ENCODE data around the gene PAPPA.

The PAPPA gene

DNA sequence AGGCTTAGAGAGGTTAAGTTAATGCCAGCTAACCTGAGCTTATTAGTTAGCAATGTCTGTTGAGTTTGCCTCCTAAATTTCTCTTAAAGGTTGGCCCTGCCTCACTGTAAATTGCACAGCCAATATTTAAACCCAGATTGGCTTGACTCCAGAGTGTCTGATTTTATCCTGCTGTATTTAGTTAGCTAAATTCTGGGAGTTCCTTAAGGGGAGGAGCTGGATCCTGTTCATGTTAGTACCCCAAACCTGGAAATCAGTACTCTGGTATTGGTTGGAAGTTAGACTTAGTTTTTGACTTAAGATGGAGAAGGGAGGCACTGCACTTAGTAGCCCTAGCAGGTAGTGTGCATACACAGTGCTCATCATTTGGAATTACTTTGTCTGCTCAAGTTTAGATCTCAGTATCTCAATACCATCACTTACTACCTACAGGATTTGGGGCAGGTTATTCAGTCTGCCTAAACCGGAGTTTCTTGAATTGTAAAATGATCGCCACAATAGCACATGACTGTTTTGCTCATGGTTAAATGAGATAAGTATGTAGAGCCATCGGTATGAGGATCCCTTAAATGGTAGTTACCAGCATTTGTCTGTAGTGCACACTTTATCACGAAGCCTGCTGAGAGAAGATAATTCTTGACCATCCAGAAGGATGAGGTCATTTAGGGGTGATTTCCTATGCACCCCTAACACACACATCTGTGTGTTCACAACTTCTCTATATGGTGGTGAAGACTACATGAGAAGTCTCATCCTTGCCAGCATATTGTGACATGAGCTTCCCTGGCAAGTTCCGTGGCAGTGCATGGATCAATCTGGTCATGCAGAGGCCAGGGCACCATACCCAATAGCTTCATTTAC lies 268.8 kb downstream of the PAPPA start:
- H3K27ac ChIP-seq: no peak overlapping the region
- no peak for DNase-seq

DNA sequence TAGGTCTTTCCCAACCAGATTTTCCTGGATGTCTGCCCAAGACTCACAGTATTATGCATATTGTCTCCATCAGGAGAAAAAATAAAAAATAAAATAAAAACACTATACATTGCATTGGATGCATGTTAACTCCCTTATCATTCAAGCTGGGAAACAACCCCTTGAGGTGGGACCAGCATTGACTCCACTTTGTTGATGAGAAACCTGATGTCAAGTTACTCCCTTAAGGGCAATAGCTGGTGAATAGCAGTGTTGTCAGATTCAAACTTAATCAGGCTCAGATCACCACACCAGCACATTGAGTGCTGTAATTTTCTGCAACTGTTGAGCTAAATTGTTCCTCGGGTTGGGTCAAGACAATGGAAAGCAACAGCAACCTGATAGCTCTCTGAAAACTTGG lies 269.6 kb downstream of the PAPPA start:
- in situ Hi-C loops (cut with HindIII; ENCODE audit: low pct_ligation_motif_present, low sequenced_read_pairs): no loop called here
- Histone ChIP-seq H3K36me3 (replicated peaks) (no peaks in the 10 kb centered on the region), H3K4me3 (ENCODE audit: low read depth, low read length) (no peak overlapping the region), H3K27me3 (replicated peaks) (no peaks in the 10 kb centered on the region), H3K27ac (no peak overlapping the region)
- TF ChIP-seq, protein P1, sequence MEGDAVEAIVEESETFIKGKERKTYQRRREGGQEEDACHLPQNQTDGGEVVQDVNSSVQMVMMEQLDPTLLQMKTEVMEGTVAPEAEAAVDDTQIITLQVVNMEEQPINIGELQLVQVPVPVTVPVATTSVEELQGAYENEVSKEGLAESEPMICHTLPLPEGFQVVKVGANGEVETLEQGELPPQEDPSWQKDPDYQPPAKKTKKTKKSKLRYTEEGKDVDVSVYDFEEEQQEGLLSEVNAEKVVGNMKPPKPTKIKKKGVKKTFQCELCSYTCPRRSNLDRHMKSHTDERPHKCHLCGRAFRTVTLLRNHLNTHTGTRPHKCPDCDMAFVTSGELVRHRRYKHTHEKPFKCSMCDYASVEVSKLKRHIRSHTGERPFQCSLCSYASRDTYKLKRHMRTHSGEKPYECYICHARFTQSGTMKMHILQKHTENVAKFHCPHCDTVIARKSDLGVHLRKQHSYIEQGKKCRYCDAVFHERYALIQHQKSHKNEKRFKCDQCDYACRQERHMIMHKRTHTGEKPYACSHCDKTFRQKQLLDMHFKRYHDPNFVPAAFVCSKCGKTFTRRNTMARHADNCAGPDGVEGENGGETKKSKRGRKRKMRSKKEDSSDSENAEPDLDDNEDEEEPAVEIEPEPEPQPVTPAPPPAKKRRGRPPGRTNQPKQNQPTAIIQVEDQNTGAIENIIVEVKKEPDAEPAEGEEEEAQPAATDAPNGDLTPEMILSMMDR (IDR thresholded peaks at IDR 0.05; ENCODE audit: low read depth, low read length, missing control alignments): no peak
- no peak for DNase-seq

More for the DNA sequence above, 268.8 kb downstream of the PAPPA start:
- no peaks in the 10 kb centered on the region for H3K27me3 ChIP-seq (replicated peaks)
- no peak overlapping the region for H3K4me3 ChIP-seq (ENCODE audit: low read depth, low read length)
- no peaks in the 10 kb centered on the region for H3K36me3 ChIP-seq (replicated peaks)
- in situ Hi-C loops (cut with HindIII; ENCODE audit: low pct_ligation_motif_present, low sequenced_read_pairs): no loop called here
- TF ChIP-seq, protein P1 (IDR thresholded peaks at IDR 0.05; ENCODE audit: low read depth, low read length, missing control alignments): no peak

DNA sequence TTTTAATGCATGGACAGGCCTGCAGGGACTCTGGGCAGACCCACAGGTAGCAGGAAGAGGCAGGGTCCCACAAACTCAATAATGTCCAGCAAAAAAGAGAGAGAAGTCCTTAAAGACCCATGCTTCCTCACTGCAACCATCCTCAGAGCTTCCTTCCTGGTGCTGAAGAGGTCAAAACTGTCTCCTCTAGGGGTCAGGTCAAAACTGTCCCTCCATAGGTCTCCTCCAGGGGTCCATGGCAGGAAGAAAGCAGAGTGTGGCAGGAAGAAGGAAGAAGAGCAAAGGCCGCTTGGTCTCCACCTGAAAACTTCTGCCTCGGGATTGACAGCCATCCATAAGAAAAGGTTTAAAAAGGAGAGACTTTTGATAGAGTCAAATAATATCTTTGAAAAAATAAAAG lies 271.7 kb downstream of the PAPPA start:
- Histone ChIP-seq H3K36me3 (replicated peaks) (no peaks in the 10 kb centered on the region), H3K4me3 (ENCODE audit: low read depth, low read length) (no peak overlapping the region), H3K27me3 (replicated peaks) (no peaks in the 10 kb centered on the region), H3K27ac (no peak overlapping the region)
- in situ Hi-C loops (cut with HindIII; ENCODE audit: low pct_ligation_motif_present, low sequenced_read_pairs): no loop called here
- no peak for DNase-seq
- TF ChIP-seq, protein P1 (IDR thresholded peaks at IDR 0.05; ENCODE audit: low read depth, low read length, missing control alignments): no peak

DNA sequence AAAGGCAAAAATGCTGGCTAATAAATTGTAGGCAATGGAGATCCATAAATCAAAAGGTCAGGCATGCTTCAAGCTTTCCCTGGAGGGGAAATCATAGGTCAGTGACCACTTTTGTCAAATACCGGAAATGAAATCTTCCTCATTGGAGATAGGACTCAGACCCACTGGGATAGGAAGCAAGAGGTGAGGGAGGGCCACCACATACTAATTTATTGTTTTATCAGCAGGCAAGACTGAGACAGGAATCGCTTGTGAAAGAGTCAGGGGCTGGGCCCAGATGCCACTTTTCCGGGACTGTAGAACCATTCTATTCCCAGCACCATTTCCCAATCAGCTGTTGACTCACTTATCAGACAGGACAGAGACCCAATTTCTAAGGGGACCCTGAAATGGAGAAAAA lies 277.3 kb downstream of the PAPPA start:
- TF ChIP-seq, protein P1 (IDR thresholded peaks at IDR 0.05; ENCODE audit: low read depth, low read length, missing control alignments): no peak
- no peaks in the 10 kb centered on the region for H3K27me3 ChIP-seq (replicated peaks)
- in situ Hi-C loops (cut with HindIII; ENCODE audit: low pct_ligation_motif_present, low sequenced_read_pairs): no loop called here
- no peak overlapping the region for H3K27ac ChIP-seq
- DNase-seq: no peak
- H3K36me3 ChIP-seq (replicated peaks): no peaks in the 10 kb centered on the region
- no peak overlapping the region for H3K4me3 ChIP-seq (ENCODE audit: low read depth, low read length)

DNA sequence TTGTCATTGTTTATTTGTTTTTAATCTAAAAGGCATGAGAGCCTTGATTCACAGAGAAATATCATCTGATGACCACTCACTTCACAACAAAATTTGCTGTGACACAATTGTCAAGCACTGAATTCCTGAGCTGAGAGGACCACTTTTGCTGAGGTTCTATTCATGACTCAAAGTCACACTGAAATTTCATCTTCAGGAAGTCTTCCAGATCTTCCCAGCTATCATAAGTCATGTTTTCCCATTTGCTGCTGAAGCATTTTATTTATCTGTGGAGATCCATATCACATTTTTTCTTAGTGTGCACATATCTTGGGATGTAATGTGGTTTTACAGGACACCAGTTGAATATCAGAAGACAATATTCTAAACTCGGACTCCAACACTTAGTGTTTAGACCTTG lies 278.5 kb downstream of the PAPPA start:
- no peaks in the 10 kb centered on the region for H3K27me3 ChIP-seq (replicated peaks)
- in situ Hi-C loops (cut with HindIII; ENCODE audit: low pct_ligation_motif_present, low sequenced_read_pairs): no loop called here
- no peak overlapping the region for H3K27ac ChIP-seq
- TF ChIP-seq, protein P1 (IDR thresholded peaks at IDR 0.05; ENCODE audit: low read depth, low read length, missing control alignments): no peak
- H3K4me3 ChIP-seq (ENCODE audit: low read depth, low read length): no peak overlapping the region
- H3K36me3 ChIP-seq (replicated peaks): no peaks in the 10 kb centered on the region
- DNase-seq: no peak

DNA sequence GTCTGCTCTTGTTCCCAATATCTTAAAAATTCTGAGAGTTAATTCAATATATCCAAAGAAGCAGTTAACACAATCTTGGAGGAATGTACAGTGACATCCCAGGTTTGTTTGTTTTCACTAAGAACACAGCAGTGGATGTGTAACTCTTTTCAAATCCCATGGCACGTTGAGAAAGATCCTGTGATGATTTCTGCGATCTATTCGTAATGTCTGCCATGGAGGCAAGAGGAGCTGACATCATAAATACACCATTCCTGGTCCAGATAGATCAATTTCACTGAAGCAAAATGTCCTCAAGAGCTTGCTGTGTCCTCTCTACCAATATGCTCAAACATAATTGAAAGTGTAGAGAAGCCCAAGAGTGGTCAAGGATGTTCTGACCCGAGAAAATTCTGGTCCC lies 280.7 kb downstream of the PAPPA start:
- no peak overlapping the region for H3K27ac ChIP-seq
- H3K36me3 ChIP-seq (replicated peaks): no peaks in the 10 kb centered on the region
- H3K27me3 ChIP-seq (replicated peaks): no peaks in the 10 kb centered on the region
- in situ Hi-C loops (cut with HindIII; ENCODE audit: low pct_ligation_motif_present, low sequenced_read_pairs): no loop called here
- TF ChIP-seq, protein P1 (IDR thresholded peaks at IDR 0.05; ENCODE audit: low read depth, low read length, missing control alignments): no peak
- H3K4me3 ChIP-seq (ENCODE audit: low read depth, low read length): no peak overlapping the region
- DNase-seq: no peak

All from brain microvascular endothelial cell (primary cell).